H1 (cell line): ENCODE measurements around the gene CBARP. TPM values are rescaled to one million over a fixed set of nuclear protein-coding genes. Genes with fewer than 3 reads are reported as not detected.

Experiments used
- CTCF ChIA-PET: fragments of 300-600 bp; sonication (Branson Sonifier 250); formaldehyde crosslinking; loops from one replicate; lab custom pipeline; 2021; ENCODE audit not compliant: partially characterized antibody; lab: Charles Lee
- POLR2A ChIA-PET: fragments of 300-600 bp; sonication (Branson Sonifier 250); formaldehyde crosslinking; loops from one replicate; lab custom pipeline; 2021; ENCODE audit warnings: inconsistent platforms; ENCODE audit not compliant: partially characterized antibody; lab: Charles Lee
- DNase-seq, 2 experiments: peaks; one replicate each; pipeline versions ENCODE4 v3.0.0 to v3.0.0-alpha.2; 2010 to 2022; ENCODE audit warnings: low spot score in 2 of 2, low read depth in 1 of 2, mixed read lengths in 1 of 2
- FAIRE-seq: peaks from 2 replicates; lab custom pipeline; 2011; peaks lifted over from hg19 to GRCh38; lab: Jason Lieb, UNC
- H2AFZ ChIP-seq: 2 replicates; pipeline ENCODE4 v1.8.1; 2012; ENCODE audit warnings: low read length, inconsistent platforms
- H2AK5ac ChIP-seq: 2 replicates; pipeline ENCODE4 v1.6.1; 2013; ENCODE audit warnings: low read depth, low read length
- H2BK120ac ChIP-seq: replicated peaks from 2 replicates; pipeline ENCODE3; 2013; ENCODE audit warnings: low read depth, low read length, inconsistent platforms
- H2BK12ac ChIP-seq: 2 replicates; pipeline ENCODE4 v1.6.1; 2013; ENCODE audit warnings: low read depth, low read length
- H2BK15ac ChIP-seq: 2 replicates; pipeline ENCODE4 v1.6.1; 2013; ENCODE audit warnings: low read length
- H2BK20ac ChIP-seq: 2 replicates; pipeline ENCODE4 v1.6.1; 2013; ENCODE audit warnings: low read length
- H2BK5ac ChIP-seq: 2 replicates; pipeline ENCODE4 v1.6.1; 2013; ENCODE audit warnings: low read depth, low read length
- H3K14ac ChIP-seq: 2 replicates; pipeline ENCODE4 v1.6.1; 2013; ENCODE audit warnings: inconsistent platforms; ENCODE audit not compliant: insufficient read length
- H3K18ac ChIP-seq: 2 replicates; pipeline ENCODE4 v1.6.1; 2013; ENCODE audit warnings: low read length; ENCODE audit errors: extremely low read depth
- H3K23ac ChIP-seq: 2 replicates; pipeline ENCODE4 v1.6.1; 2013; ENCODE audit warnings: inconsistent platforms; ENCODE audit not compliant: insufficient read length
- H3K23me2 ChIP-seq: 2 replicates; pipeline ENCODE4 v1.6.1; 2013; ENCODE audit warnings: low read depth, low read length
- H3K27ac ChIP-seq: 2 replicates; pipeline ENCODE4 v1.6.1; 2011; ENCODE audit warnings: low read depth, low read length, inconsistent platforms
- H3K27me3 ChIP-seq, 4 experiments: replicated peaks in 1 of 4; 1 replicate in 1 of 4; 2 replicates in 3 of 4; pipeline versions ENCODE4 v1.6.1 to v1.8.1; 2011 to 2013; ENCODE audit warnings: low read length in 3 of 4, mild to moderate bottlenecking in 3 of 4, inconsistent platforms in 2 of 4, mixed read lengths in 2 of 4, moderate library complexity in 1 of 4; ENCODE audit not compliant: control insufficient read depth in 3 of 4, insufficient read depth in 3 of 4; ENCODE audit errors: extremely low read depth in 1 of 4
- H3K36me3 ChIP-seq, 4 experiments: 2 replicates each; pipeline versions ENCODE4 v1.6.1 to v1.8.1; 2011 to 2013; ENCODE audit warnings: mild to moderate bottlenecking in 4 of 4, low read length in 3 of 4, moderate library complexity in 2 of 4, control low read depth in 1 of 4, inconsistent platforms in 1 of 4; ENCODE audit not compliant: insufficient read depth in 4 of 4, control insufficient read depth in 2 of 4
- H3K4ac ChIP-seq: replicated peaks from 2 replicates; pipeline ENCODE3; 2013; ENCODE audit warnings: low read length, low read depth, mixed read lengths, inconsistent platforms; ENCODE audit not compliant: insufficient read length
- H3K4me1 ChIP-seq, 4 experiments: replicated peaks in 1 of 4; 1 replicate in 1 of 4; 2 replicates in 3 of 4; pipeline versions ENCODE4 v1.6.1 to v1.8.1; 2011 to 2013; ENCODE audit warnings: low read length in 3 of 4, inconsistent platforms in 2 of 4, mixed read lengths in 1 of 4; ENCODE audit not compliant: insufficient read depth in 4 of 4, control insufficient read depth in 3 of 4
- H3K4me2 ChIP-seq, 2 experiments: 2 replicates each; pipeline versions ENCODE4 v1.6.1 to v1.8.1; 2011 to 2013; ENCODE audit warnings: low read depth in 2 of 2, low read length in 2 of 2, control low read depth in 1 of 2, inconsistent platforms in 1 of 2, mild to moderate bottlenecking in 1 of 2; ENCODE audit not compliant: insufficient read depth in 1 of 2
- H3K4me3 ChIP-seq, 4 experiments: fragments of 200-600, 300-600 bp in 1 of 4; sonication (generic), shearing (Covaris generic), sonication (Bioruptor Twin) in 1 of 4; 2 replicates each; pipeline versions ENCODE4 v1.5.1 to v1.8.1; 2011 to 2016; ENCODE audit warnings: low read length in 4 of 4, low read depth in 3 of 4, control low read depth in 2 of 4, inconsistent platforms in 2 of 4, mild to moderate bottlenecking in 2 of 4, mixed read lengths in 1 of 4, moderate library complexity in 1 of 4; ENCODE audit not compliant: insufficient read depth in 2 of 4; ENCODE audit errors: extremely low read depth in 1 of 4
- H3K56ac ChIP-seq: replicated peaks from 2 replicates; pipeline ENCODE3; 2013; ENCODE audit warnings: low read depth, mild to moderate bottlenecking, mixed read lengths, low read length, inconsistent platforms; ENCODE audit not compliant: insufficient read length
- H3K79me1 ChIP-seq: 2 replicates; pipeline ENCODE4 v1.6.1; 2013; ENCODE audit warnings: low read depth, low read length, control low read depth
- H3K79me2 ChIP-seq, 2 experiments: 2 replicates each; pipeline versions ENCODE4 v1.6.1 to v1.8.1; 2012 to 2013; ENCODE audit warnings: low read length in 2 of 2, mild to moderate bottlenecking in 2 of 2, inconsistent platforms in 1 of 2; ENCODE audit not compliant: insufficient read depth in 2 of 2, control insufficient read depth in 1 of 2
- H3K9ac ChIP-seq, 4 experiments: replicated peaks in 1 of 4; 1 replicate in 1 of 4; 2 replicates in 3 of 4; pipeline versions ENCODE4 v1.6.1 to v1.8.1; 2011 to 2013; ENCODE audit warnings: low read depth in 3 of 4, low read length in 3 of 4, control low read depth in 2 of 4, mild to moderate bottlenecking in 2 of 4, moderate library complexity in 2 of 4, inconsistent platforms in 1 of 4; ENCODE audit errors: extremely low read depth in 1 of 4
- H3K9me3 ChIP-seq, 2 experiments: 2 replicates each; pipeline versions ENCODE4 v1.6.1 to v1.8.1; 2012 to 2013; ENCODE audit warnings: mild to moderate bottlenecking in 2 of 2, moderate library complexity in 2 of 2, control low read depth in 1 of 2, inconsistent platforms in 1 of 2, low read depth in 1 of 2, low read length in 1 of 2, mixed read lengths in 1 of 2; ENCODE audit not compliant: insufficient read depth in 2 of 2
- H4K20me1 ChIP-seq, 2 experiments: replicated peaks in 1 of 2; 2 replicates each; pipeline versions ENCODE3 to v1.8.1; 2011 to 2013; ENCODE audit warnings: inconsistent platforms in 2 of 2, low read length in 2 of 2, mild to moderate bottlenecking in 1 of 2; ENCODE audit not compliant: insufficient read depth in 2 of 2, control insufficient read depth in 1 of 2
- H4K5ac ChIP-seq: 2 replicates; pipeline ENCODE4 v1.6.1; 2013; ENCODE audit warnings: low read length, low read depth, mixed read lengths, inconsistent platforms; ENCODE audit not compliant: insufficient read length
- H4K8ac ChIP-seq: 2 replicates; pipeline ENCODE4 v1.8.0; 2013; ENCODE audit warnings: mild to moderate bottlenecking, moderate library complexity, low read length, inconsistent platforms; ENCODE audit not compliant: insufficient read depth; ENCODE audit errors: extremely low read depth
- H4K91ac ChIP-seq: replicated peaks from 2 replicates; pipeline ENCODE3; 2013; ENCODE audit warnings: low read length, mixed read lengths, inconsistent platforms; ENCODE audit not compliant: insufficient read length
- BACH1 ChIP-seq: IDR thresholded peaks from 2 replicates; pipeline ENCODE4 v1.6.1; 2012; ENCODE audit warnings: low read length, improper control_type of control experiment
- BCL11A ChIP-seq, 2 experiments: IDR thresholded peaks; one replicate each; pipeline ENCODE4 v1.6.1; 2011; ENCODE audit warnings: low read depth in 2 of 2, low read length in 2 of 2, mild to moderate bottlenecking in 2 of 2
- BRCA1 ChIP-seq: IDR thresholded peaks from 2 replicates; pipeline ENCODE4 v1.6.1; 2012; ENCODE audit warnings: low read depth, low read length, improper control_type of control experiment
- CTBP2 ChIP-seq: IDR thresholded peaks from 2 replicates; pipeline ENCODE4 v1.7.0; 2011; ENCODE audit warnings: borderline replicate concordance, mild to moderate bottlenecking, moderate library complexity, mixed read lengths, low read length; ENCODE audit not compliant: insufficient read depth, insufficient read length
- FOSL1 ChIP-seq: IDR thresholded peaks from 2 replicates; pipeline ENCODE4 v1.6.1; 2011; ENCODE audit warnings: mild to moderate bottlenecking, low read depth, low read length, moderate library complexity; ENCODE audit not compliant: insufficient read depth
- KDM5A ChIP-seq: fragments of 200-600 bp; IDR thresholded peaks from 2 replicates; pipeline ENCODE4 v1.7.1; 2012; ENCODE audit warnings: mild to moderate bottlenecking, low read length, inconsistent platforms, mixed read lengths
- POLR2A ChIP-seq, 2 experiments: IDR thresholded peaks; 1 replicate in 1 of 2; 2 replicates in 1 of 2; pipeline ENCODE4 v1.6.1; 2011; ENCODE audit warnings: low read depth in 2 of 2, low read length in 2 of 2, mild to moderate bottlenecking in 2 of 2; ENCODE audit errors: control extremely low read depth in 1 of 2
- TEAD4 ChIP-seq: IDR thresholded peaks from 2 replicates; pipeline ENCODE4 v1.6.1; 2012; ENCODE audit warnings: low read depth, low read length, inconsistent platforms, mixed read lengths
- YY1 ChIP-seq: IDR thresholded peaks from 2 replicates; pipeline ENCODE4 v1.6.1; 2011; ENCODE audit warnings: low read depth, mild to moderate bottlenecking, low read length
- WGBS, 2 experiments: shearing (Covaris generic) in 1 of 2; methylation state at CpG; one replicate each; pipeline versions ENCODE4 v1.1.6 to v1.1.7; 2013 to 2015; ENCODE audit warnings: low lambda C conversion rate in 2 of 2, mixed read lengths in 2 of 2, inconsistent platforms in 1 of 2, low coverage in 1 of 2, missing lambda C conversion rate in 1 of 2; ENCODE audit not compliant: insufficient replicate concordance in 2 of 2, insufficient coverage in 1 of 2, insufficient read length in 1 of 2; ENCODE audit errors: extremely low coverage in 1 of 2, missing lambda C conversion rate in 1 of 2; 5-methylcytosine and 5-hydroxymethylcytosine counted together
- polyA plus RNA-seq, 7 experiments: library from polyadenylated mRNA; depleted of rRNA in 3 of 7; stranded (reverse) in 5 of 7; unstranded in 2 of 7; fragments of >200 nt in 5 of 7; fragments of 200-250 nt in 2 of 7; gene quantifications; 1 replicate in 5 of 7; 2 replicates in 1 of 7; 4 replicates in 1 of 7; pipeline versions ENCODE4 v1.2.1 to v1.2.3, GENCODE V29; 2011 to 2013; ENCODE audit warnings: missing spikeins in 2 of 7, mixed read lengths in 2 of 7
- total RNA-seq: library from RNA; stranded (reverse); fragmentation: NEBNext Ultra II Directional; extraction: Animal tissue kit (Norgen Biotek cat#: 25700); gene quantifications from 2 replicates; pipeline ENCODE4 v1.2.1, GENCODE V29; 2021

The CBARP gene
- total and polyA plus RNA-seq, 2 of the 8 experiments (the other 6 are each of a cell fraction or from before 2014, with no cell fraction given), result 4.9 to 14.7 TPM

GRCh38 chr19:1275260-1275975, 37.6 kb upstream of the CBARP start, which contains the start of gene FAM174C:
TSS of gene FAM174C (plus strand) at chr19:1275530. CDS start at chr19:1275550, 20 bp downstream.
- Histone ChIP-seq H4K8ac (peak within 1 kb of the TSS; percentile 99), H3K27ac (peak within 1 kb of the TSS; percentile 99), H4K91ac (peak within 1 kb of the TSS; percentile 97), H3K4ac (peak within 1 kb of the TSS; percentile 95), H2BK12ac (peak within 1 kb of the TSS; percentile 39; the same call in 1 of the 2 replicates), H2BK20ac (no peak within 1 kb of the TSS), H2AK5ac (no peak within 1 kb of the TSS; the same call in 1 of the 2 replicates), H4K5ac (peak within 1 kb of the TSS; percentile 67), H3K79me2 (peaks cover 0 to 30% of the 10 kb centered on the region in 2 experiments; a peak in 2 of 4 replicates), H3K4me1 (peaks cover under 1 to 19% (median 15%) of the 10 kb centered on the region in 4 experiments; a peak in 6 of 7 replicates), H3K9ac (peak within 1 kb of the TSS; percentile 72 to 99 (median 98)), H2BK5ac (peak within 1 kb of the TSS; percentile 91), H3K23ac (no peak within 1 kb of the TSS), H3K18ac (peak within 1 kb of the TSS; percentile 88), H3K4me2 (peak within 1 kb of the TSS; percentile 80 to 90), H3K23me2 (peaks cover 10% of the 10 kb centered on the region; the same call in 1 of the 2 replicates), H3K79me1 (peaks cover 22% of the 10 kb centered on the region), H3K56ac (peak within 1 kb of the TSS; percentile 97), H3K27me3 (no peaks in the 10 kb centered on the region), H3K36me3 (peaks cover 33 to 47% (median 43%) of the 10 kb centered on the region in 4 experiments), H3K4me3 (peak within 1 kb of the TSS; percentile 77 to 82 (median 78)), H3K9me3 (no peaks in the 10 kb centered on the region), H3K14ac (no peak within 1 kb of the TSS), H4K20me1 (peaks cover 5 to 25% of the 10 kb centered on the region in 2 experiments), H2BK15ac (no peak within 1 kb of the TSS), H2AFZ (no peak within 1 kb of the TSS), H2BK120ac (peak within 1 kb of the TSS; percentile 41)
- ChIA-PET CTCF (interaction anchor here (0.8 kb wide), 1 partner anchor 31 kb away, joined by 4 read pairs; no protein-coding TSS in a partner anchor), POLR2A (interaction anchor here (0.6 to 11.4 kb wide), 32 partner anchors 9 to 247 kb away, joined by 3 to 331 read pairs (median 4); partner anchors contain the start of genes CIRBP and NDUFS7)
- FAIRE-seq (no peak), DNase-seq (peak in 1 of 2 experiments; percentile 92)
- WGBS, 2 experiments, result 3% methylated on average over 11 of the region's 98 CpGs; no CpG with 5 or more reads in 1 of the 2 experiments
- TF ChIP-seq FOSL1, result no peak
- peak; percentile 34; the same call in 1 of the 2 replicates for TF ChIP-seq KDM5A
- no peak for TF ChIP-seq BRCA1
- no peak for TF ChIP-seq YY1
- TF ChIP-seq CTBP2, result no peak
- TF ChIP-seq BACH1, result no peak
- TF ChIP-seq TEAD4, result no peak
- TF ChIP-seq POLR2A (IDR thresholded peaks at IDR 0.05; ENCODE audit: control extremely low read depth in 1 of 2, low read depth in 2 of 2, low read length in 2 of 2), result peak; percentile 93 to 94
- no peak for TF ChIP-seq BCL11A (IDR thresholded peaks at IDR 0.05; ENCODE audit: low read depth in 2 of 2, low read length in 2 of 2)
